ENCODE measurements around the gene HERPUD2.

Gene HERPUD2, protein sequence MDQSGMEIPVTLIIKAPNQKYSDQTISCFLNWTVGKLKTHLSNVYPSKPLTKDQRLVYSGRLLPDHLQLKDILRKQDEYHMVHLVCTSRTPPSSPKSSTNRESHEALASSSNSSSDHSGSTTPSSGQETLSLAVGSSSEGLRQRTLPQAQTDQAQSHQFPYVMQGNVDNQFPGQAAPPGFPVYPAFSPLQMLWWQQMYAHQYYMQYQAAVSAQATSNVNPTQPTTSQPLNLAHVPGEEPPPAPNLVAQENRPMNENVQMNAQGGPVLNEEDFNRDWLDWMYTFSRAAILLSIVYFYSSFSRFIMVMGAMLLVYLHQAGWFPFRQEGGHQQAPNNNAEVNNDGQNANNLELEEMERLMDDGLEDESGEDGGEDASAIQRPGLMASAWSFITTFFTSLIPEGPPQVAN

DNA sequence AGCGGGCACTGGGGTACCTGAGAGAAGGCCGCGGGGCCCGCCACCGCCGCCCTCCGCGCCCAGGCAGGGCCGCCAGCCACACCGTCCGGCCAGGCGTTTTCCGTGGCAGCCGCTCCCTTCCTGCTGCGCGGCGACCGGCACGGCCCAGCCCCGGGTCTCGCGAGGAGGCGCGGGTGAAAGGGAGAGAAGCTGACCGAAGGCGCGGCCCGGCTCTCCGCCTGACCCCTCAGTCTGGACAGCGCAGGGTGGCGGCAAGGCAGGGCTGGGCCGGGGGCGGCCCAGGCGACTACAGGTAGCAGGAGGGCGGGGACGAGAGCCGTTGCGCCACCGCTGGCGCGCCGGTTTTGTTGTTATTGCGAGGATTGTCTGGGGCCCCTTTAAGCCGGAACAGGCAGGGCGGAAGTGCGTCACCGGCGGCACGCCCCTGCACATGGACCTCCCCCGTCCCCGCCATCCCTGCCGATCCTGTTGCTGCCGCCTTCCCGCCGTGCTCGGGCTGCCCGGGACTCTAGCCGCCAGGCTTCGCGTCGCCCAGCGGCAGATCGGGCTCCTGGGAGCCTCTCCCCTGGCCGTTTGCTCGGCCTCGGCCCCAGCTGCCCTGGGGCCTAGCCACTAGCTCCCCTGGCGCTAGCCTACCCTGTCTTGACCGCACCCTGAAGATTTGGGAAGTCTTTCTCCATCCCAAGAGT lies at the start of gene HERPUD2:
TSS of gene HERPUD2 (minus strand) at position 352 of the 689 bp plus-strand sequence. CDS start 805 bp downstream, outside the sequence.
- DNase-seq, result peak; percentile 82

DNA sequence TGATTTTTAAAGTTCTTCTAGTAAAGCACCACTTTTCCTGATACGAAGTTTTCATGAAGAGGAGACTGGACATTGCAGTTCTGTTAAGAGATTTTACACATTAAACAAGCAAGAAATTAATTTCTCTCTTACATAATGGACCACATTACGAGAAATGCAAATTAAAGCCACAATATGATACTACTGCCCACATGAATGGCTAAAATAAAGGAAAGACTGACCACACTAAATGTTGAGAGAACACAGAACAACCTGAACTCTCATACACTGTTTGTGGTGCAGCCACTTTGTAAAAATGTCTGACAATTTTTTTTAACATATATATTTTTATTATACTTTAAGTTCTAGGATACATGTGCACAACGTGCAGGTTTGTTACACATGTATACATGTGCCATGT lies 44.0 kb upstream of the HERPUD2 start:
- DNase-seq, result no peak

DNA sequence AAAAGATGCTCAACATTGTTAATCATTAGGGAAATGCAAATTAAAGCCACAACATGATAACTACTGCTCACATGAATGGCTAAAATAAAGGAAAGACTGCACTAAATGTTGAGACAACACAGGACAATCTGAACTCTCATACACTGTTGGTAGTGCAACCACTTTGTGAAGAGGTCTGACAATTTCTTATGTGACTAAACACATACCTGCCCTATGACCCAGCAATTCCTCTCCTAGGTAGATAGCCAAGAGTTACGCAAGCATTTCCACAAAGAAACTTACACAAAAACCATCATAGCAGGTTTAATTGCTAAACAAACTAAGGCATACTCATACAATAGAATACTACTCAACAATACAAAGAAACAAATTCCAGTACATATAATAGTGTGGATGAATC lies 41.8 kb upstream of the HERPUD2 start:
- no peak for DNase-seq

DNA sequence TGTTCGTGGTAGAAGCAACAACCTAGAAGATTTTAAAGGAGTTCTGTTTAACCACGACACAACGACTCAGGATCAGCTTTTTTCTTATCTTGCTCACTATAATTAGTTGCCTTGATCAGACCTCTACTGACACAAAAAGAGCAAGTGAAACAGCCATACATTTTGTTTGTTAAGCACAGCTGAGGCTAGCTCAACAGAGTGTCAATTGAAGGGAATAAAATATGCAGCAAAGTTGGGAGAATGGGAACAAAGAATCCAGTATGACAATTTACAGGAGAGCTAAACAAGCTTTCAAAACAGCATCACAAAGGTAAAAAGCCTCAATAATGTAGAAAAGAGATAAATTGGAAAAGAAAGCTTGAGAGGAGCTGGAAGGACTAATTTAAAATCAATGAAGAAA lies 40.5 kb upstream of the HERPUD2 start:
- DNase-seq, result no peak

DNA sequence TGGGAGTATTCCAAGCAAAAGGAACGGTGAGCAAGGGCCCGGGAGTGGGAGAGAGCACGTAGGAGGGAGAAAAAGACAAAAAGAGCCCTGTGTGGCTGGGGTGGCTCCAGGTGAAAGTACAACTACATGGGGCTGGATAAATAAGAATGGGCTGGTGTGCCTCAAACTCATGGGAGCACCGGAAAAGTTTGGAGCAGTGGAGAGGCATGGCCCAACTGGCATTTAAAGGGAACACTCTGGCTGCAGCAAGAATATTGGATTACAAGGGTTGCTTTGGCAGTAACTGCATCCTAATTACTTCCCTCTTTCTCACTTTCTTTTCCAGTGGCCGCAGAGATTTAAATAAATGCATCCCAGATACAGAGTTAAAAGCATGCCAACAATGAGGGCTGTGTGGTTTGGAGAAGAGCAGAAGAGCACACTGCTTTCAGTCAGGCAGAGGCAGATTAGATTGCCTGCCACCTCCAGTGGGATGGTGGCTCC lies 39.1 kb upstream of the HERPUD2 start:
- no peak for DNase-seq

DNA sequence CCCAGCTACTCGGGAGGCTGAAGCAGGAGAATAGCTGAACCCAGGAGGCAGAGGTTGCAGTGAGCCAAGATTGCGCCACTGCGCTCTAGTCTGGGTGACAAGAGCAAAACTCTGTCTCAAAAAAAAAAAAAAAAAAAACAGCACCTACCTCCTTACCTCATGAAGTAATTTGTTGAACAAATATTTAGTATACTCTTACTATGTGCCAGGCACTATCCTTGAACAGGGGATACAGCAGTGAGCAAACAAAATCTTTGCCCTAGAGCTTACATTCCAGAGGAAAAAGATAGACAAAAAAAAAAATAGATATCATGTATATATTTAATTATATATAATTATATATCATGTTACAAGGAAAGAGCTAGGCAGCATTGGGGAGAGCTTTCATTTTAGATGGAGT lies 36.4 kb upstream of the HERPUD2 start:
- no peak for DNase-seq

DNA sequence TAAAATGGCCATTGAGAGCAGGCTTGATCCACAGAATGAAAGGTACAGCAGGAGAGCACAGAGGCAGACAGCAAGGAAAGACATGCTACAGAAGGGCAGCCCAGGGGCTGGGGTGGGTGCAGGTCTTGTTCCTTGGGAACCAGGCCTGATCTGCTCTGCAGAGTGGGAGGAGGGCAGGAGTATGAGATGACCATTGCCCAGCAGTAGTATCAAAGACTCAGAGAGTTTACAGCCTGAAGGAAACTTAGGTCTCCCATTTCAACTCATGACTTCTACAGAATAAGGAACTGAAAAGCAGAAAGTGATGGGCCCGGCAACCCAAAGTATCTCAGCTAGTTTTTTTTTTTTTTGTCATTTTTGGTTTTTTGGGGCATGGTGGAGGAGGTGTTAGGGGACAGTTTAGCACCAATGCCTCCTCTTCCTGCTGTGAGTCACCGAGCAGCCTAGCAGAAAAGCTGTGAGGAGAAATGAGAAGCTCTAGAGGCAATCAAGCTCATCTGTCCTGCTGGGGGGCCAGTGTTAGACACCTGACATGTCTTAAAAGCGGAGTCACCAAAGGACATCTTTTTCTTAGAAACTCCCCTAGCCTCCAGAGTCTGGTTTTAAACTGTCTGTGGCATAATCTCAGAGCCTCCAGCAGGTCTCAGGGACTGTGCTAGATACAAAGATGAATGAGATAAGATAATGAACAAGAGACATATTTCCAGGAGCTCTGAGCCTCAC lies 34.3 kb upstream of the HERPUD2 start:
- DNase-seq, result no peak

DNA sequence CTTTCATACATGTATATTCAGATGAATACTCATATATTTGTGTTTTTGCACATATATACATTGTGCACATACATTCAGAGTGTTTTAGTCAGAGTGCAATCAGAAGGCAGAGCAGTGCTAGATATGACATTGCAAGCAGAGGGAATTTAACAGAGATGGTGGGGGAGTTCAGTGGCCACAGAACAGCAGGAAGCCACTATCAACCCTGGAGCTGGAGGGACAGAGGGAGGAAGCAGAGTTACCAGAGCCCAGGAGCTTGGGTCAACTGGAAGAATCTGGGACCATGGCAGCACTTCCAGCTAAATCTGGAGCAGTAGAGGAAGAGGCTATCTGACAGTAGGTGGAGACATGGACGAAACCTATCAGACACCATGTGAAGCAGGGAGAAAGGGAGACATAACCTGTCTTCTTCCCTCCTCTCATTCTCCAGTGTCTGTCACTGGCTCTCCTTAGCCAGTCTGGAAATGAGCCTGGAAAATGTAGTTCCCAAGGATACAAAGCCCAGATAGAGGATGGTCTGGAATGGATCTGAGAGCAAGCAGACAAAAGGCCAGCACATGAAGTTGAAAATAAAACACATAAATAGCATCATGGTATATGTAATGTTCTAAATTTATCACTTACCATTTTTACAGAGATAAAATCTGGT lies 33.6 kb upstream of the HERPUD2 start:
- no peak for DNase-seq

DNA sequence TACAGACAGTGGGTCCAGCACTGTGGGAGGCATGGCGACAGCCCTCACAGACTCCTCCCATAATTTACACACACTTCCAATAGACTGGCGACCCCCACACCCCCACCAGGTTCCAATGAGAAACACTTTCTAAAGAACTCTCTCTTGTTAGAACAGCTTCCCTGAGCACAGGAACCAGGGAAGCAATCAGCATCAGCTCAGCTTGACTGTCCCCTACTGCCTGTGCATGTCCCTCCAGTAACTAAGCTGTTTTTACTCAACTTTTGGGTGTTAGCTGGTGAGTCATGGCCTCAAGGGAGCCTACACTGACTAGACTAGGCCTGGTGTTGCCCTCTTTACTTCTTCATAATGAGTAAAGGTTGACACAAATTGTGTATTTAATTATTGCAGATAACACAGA lies 32.6 kb upstream of the HERPUD2 start:
- DNase-seq, result no peak

DNA sequence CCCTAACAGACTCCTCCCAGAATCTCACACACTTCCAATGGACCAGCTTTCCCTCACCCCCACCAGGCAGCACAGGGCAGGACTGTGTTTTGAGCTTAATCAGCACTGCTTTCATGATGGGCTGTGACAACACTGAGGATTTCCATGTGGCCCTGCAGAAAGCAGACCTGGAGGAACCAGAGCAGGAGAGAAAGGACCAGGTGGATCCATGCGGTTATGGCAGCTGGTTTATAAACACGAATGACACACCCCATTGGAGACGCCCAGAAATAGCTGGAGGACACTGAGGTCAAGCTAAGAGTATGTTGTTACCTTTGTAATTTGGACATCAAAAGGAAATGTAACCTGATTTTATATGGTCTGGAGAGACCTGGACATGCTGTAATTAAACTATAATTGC lies 31.7 kb upstream of the HERPUD2 start:
- DNase-seq, result no peak

DNA sequence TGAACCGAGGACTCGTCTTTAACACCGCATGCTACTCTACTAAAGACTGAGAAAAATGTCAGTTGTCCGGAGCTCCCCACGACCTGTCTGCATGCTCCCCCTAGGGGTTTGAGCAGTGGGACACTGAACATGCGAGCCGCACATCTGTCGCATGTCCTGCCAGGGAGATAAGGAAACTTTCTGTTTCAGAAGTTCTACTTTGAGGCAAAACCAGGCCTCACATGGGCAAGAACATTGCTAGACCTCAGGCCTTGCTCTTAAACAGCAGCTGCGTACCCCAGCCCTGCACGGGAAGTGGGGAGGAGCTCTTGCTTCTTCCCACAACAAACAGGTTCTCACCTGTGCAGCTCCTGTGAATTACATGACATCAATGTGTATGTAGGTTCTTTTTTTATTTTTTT lies 30.3 kb upstream of the HERPUD2 start:
- DNase-seq, result no peak

DNA sequence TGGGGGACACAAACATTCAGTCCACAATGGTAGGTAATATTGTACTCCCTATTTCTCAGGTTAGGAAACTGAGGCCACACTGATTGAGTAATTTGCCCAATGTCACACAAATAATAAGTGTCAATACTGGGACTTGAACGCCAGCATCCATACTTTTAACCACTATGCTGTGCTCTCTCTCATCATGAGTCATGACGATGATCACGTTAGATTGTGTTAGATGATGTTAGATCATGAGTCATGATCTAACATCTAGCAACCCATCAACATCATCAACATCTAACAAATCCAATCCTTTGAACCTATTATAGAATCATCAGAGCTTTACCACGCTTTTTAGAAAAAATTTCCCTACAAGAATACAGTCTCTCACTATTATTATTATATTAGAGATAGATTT lies 28.1 kb upstream of the HERPUD2 start:
- DNase-seq, result no peak

DNA sequence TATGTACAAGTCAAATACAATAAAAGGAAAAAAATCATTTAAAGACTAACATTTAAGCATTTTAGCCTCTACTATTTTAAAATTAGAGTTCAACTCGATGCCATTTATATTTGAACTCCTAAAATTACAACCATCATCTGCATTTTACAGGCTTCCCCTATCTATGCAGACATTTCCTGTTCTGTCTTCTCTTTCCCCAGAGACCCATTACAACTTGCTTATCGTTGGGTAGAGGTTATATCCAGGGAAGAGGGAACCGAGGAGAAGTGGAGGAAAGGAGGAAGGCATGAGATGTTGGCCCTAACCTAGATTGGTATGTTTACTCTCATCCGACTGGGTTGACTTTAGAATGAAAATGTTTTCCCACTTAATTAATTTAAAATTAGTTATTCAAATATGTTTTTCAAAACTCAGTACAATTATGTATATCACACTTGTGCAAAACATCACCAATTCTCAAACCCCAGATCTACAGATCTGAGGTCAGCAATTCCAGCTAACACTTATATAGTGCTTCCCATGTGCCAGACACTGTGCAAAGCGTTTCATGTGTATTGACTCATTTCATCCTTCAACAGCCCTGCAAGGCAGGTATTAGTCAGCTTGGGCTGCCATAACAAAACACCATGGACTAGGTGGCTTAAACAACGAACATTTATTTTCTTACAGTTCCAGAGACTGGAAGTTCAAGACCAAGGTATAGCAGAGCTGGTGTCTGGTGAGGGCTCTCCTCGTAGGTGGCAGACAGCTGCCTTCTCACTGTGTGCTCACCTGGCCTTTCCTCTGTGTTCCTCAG lies 27.3 kb upstream of the HERPUD2 start:
- DNase-seq, result no peak

DNA sequence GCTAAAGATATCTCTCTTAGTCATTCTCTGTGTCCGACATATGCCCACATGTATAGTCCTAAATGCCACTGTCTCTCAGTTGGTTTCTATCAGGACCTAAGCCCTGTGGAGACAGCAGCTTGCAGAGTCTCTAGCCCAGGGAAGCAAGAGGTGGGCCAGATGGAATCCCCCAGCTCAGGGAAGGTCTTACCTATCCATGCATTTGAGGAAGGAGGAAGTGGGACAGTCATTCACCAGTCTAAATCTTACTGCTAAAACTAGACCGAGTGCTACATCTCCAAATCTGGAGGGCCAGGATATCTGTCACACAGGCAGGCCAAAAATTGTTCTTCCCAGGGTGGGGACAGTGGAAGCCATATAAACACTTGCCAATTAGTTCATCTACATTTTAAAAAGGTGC lies 26.4 kb upstream of the HERPUD2 start:
- DNase-seq, result no peak

DNA sequence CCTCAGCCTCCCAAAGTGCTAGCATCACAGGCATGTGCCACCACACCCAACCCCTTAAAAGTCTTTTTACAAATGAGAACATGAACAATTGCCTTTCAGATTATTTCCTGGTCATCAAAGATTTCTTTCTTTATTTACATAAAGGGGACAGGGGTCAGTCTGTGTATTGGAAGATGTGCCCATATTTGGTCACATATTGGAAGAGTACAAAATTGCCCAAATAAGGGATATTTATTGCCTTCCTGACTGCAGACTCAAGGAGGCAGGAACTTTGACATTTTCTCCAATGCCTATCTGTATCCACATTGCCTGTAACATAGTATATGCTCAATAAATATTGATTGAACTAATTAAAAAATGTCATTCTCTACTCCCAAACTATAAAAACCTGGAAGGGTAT lies 25.9 kb upstream of the HERPUD2 start:
- DNase-seq, result no peak

DNA sequence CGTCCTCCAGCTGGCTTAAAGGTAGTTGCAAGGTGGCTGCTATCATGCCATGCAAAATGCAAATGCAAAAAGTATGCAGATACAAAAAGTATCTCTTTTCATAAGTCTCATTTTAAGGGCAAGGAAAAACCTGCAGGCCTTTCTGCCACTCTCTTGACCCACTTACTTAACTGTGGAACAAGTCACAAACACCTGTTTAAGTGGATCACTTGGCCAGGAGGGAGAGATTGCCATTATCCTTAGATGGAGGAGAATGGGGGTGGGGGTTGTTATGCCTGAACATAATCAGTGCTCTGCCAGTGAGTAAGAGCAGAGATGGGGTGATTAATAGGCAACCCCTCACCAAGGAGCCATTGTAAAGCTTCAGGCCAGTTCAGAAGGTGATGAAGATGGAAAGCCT lies 25.1 kb upstream of the HERPUD2 start:
- no peak for DNase-seq

DNA sequence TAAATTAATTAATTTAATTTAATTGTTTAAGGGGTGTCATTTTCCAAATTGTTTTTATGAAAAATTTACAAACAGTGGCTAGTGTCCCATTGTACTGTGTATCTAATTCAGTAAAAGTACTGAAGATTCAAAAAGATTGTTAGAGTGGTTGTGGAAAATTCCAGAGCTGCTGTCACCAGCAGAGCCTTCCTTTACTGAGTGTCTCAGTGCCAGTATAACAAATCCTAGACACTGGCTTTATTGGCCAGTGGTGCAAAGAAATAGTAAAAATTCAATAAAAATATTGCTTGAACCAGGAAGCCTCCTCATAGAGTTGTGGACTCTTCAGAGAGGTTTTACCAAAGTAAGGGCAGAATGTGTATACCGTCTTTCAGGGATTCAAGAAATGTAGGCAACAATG lies 23.1 kb upstream of the HERPUD2 start:
- DNase-seq, result no peak

DNA sequence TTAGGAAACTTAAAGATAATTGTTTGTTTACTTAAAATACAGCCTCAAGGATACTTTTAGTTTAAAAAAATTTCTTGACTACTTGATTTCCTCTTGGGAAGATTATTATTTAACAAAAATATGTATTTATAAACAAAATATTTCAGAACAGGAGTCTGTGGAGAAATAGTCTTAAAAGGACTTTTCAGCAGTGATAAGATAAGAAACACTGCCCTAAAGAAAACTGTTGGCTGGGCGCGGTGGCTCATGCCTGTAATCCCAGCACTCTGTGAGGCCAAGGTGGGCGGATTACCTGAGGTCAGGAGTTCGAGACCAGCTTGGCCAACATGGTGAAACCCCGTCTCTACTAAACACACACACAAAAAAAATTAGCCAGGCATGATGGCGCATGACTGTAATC lies 22.6 kb upstream of the HERPUD2 start:
- no peak for DNase-seq

DNA sequence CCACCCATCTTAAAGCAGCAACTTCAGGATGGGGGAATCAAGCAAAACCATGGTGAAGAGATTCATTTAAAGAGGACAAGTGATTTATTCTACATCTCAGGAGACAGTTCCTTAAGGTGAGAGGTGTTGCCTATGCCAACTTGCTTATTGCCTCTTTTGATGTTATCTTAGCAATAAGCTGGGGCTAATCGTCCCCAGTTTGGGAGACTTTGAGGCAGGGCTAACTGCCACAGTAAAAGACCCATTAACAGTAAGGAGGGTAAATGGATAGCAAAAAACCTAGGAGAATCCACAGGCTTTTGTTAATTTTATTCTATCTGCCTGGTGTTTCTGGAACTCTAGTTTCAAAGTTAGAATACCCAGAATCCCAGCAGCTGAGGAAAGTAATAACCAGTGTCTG lies 22.1 kb upstream of the HERPUD2 start:
- DNase-seq, result no peak

DNA sequence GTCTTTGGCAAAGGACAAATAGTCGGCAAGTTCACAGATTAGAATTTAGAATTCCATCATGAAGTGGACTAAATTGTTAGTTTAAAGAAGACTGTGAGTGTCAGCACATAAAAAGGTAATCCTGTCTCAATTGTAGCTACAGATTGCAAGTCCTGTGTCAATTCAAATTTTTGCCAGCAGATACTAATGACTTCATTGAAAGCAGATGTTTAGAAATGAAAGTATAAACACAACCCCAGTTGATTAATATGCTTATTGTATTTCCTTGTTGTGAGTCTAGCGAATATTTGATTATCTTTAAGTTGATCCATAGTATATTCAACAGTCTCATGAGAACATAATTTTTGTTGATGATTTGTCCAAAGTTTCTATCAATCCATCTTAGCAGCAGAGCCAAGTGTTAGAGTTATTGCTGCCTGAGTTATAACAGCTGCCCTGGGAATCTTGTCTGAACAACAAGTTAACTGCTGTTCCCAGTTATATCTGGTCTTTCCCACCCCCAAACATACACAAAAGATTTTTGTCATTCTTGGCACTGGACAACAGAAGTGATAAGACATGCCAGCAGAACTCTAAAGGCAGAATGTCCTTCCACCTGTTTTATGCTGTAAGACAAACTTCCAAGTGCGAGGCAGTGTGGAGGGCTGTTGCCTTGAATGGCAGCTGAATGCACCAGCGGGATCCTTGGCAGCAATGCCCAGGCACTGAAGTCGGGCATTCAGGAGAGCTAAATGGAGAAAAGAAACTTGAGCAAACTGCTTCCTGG lies 21.3 kb upstream of the HERPUD2 start:
- DNase-seq, result no peak

DNA sequence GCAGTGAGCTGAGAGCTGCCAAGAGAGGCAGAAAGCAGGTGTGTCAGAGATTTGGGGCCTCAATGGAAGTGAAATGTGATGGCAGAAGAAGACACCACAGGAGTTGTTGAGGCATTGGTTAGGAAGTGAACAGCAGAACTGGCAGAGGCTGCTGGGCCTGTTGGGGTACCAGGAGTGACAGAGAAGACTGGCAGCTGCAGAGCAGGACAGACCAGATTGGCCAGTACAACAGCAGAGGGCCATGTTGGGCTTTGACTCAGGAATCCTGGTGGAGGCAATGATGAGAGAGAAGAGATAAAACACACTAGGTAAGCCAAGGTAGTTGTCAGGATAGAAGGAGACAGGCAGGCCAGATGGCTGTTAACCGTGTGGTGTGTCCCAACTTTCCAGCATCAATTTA lies 19.9 kb upstream of the HERPUD2 start:
- no peak for DNase-seq

DNA sequence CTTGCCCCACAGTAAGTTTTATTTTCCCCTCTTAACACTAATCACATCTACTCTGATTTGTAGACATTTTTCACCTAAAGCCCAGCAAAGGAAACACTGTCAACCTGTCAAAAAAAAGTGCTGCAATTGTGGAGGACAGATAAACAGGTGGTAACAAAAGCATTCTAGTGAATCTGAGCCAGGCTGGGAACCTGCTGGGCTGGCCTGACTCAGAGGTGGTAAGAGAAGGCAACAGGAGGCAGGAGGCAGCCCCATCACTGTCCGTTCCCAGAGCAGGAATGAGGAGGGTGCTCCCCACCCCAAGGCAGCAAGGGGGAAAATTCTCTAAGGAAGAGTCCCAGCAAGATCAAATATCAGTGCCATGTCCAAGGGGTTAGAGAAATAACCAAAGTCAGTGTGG lies 19.5 kb upstream of the HERPUD2 start:
- DNase-seq, result no peak
